ENCODE data around the gene PITPNC1. TPM values are rescaled to one million over a fixed set of nuclear protein-coding genes. Genes with fewer than 3 reads are reported as not detected.

PITPNC1 gene
- total RNA-seq, 4 donors from 2014 or later: 7.6 to 30.1 (median 15.1) TPM

DNA sequence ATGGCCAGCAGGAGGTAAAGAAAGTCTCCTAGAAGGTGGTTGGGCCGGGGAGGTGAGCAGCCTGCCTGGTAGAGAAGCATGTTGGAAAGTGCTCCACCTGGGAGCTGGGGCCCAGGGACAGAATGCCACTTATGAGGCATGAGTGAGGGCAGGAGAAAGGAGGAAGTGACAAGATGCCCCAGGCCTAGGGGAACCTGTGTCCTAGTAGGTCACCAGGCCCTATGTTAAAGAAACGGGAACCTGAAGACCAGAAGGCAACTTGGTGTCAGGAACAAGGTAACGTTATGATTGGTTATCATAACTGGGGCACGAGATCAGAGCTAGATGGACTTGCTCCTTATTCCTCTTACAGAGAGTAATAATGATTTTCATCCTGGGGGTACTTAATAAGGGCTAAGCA is 34.3 kb downstream of the PITPNC1 start:
- TF ChIP-seq EP300 (IDR thresholded peaks at IDR 0.05) (no peak), POLR2A (IDR thresholded peaks at IDR 0.05) (no peak), POLR2AphosphoS5 (IDR thresholded peaks at IDR 0.05) (no peak)
- TF ChIP-seq, protein P1, sequence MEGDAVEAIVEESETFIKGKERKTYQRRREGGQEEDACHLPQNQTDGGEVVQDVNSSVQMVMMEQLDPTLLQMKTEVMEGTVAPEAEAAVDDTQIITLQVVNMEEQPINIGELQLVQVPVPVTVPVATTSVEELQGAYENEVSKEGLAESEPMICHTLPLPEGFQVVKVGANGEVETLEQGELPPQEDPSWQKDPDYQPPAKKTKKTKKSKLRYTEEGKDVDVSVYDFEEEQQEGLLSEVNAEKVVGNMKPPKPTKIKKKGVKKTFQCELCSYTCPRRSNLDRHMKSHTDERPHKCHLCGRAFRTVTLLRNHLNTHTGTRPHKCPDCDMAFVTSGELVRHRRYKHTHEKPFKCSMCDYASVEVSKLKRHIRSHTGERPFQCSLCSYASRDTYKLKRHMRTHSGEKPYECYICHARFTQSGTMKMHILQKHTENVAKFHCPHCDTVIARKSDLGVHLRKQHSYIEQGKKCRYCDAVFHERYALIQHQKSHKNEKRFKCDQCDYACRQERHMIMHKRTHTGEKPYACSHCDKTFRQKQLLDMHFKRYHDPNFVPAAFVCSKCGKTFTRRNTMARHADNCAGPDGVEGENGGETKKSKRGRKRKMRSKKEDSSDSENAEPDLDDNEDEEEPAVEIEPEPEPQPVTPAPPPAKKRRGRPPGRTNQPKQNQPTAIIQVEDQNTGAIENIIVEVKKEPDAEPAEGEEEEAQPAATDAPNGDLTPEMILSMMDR (IDR thresholded peaks at IDR 0.05): no peak

DNA sequence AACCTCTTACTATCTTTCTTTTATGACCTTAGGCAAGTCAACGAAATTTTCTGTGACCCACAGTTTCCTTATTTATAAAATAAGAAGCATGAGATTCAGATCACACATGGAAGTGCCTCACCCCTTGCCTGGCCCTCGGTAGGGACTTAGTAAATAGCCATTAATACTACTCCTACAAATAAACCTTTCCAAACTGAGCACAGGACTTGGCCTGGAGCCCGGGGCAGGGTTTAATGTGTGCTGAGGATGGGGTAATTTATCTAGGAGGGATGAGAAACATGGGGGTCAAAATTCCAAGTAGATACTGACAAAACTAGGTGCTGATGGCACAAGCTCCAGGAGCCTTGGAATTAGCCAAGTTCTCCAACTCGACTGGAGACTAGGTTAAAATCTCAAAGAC is 35.0 kb downstream of the PITPNC1 start:
- Histone ChIP-seq H3K27me3 (no peaks in the 10 kb centered on the region), H3K4me3 (no peak overlapping the region), H3K4me1 (peaks cover 0 to 23% (median 0%) of the 10 kb centered on the region in 3 donors), H3K9me3 (peaks cover 0 to 4% (median 0%) of the 10 kb centered on the region in 3 donors), H3K27ac (no peak overlapping the region), H3K36me3 (no peaks in the 10 kb centered on the region)
- 13 to 33% methylated on average over 4 of the region's 4 CpGs for WGBS, 2 donors (ENCODE audit: low coverage in 1 of 2)
- ATAC-seq: no peak
- no peak for TF ChIP-seq EP300 (IDR thresholded peaks at IDR 0.05)
- TF ChIP-seq, protein P1 (IDR thresholded peaks at IDR 0.05): no peak
- TF ChIP-seq POLR2AphosphoS5 (IDR thresholded peaks at IDR 0.05): no peak
- TF ChIP-seq POLR2A (IDR thresholded peaks at IDR 0.05): no peak

More for the DNA sequence above, 34.3 kb downstream of the PITPNC1 start:
- WGBS, 2 donors (ENCODE audit: low coverage in 1 of 2): 73 to 88% methylated on average over 3 to 4 of the region's 4 CpGs
- H3K27ac ChIP-seq: no peak overlapping the region
- H3K4me1 ChIP-seq: peaks cover 0 to 18% (median 0%) of the 10 kb centered on the region in 3 donors
- H3K36me3 ChIP-seq: no peaks in the 10 kb centered on the region
- no peak overlapping the region for H3K4me3 ChIP-seq
- H3K9me3 ChIP-seq: peaks cover 0 to 4% (median 0%) of the 10 kb centered on the region in 3 donors
- no peak for ATAC-seq
- no peaks in the 10 kb centered on the region for H3K27me3 ChIP-seq

DNA sequence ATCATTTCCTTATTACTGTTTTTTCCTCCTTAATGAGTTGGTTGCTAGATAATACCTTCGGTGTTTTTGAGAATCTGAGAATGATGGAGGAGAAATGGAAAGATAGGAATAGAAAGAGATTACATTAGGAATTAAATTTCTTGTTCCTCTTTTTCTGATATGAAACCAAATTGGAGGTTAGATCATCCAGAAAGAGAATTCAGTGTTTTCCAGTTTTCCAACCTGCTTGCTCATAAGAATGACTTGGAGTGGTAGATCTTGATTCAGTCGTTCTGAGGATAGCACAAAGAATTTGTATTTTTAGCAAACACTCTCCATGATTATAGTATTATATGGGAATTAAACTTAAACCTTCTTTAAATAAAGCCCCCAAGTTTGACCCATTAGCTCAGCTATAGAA is 35.9 kb downstream of the PITPNC1 start:
- no peak overlapping the region for H3K27ac ChIP-seq
- no peak overlapping the region for H3K4me3 ChIP-seq
- ATAC-seq: no peak
- H3K27me3 ChIP-seq: no peaks in the 10 kb centered on the region
- peaks cover 0 to 23% (median 0%) of the 10 kb centered on the region in 3 donors for H3K4me1 ChIP-seq
- no peaks in the 10 kb centered on the region for H3K36me3 ChIP-seq
- peaks cover 0 to 4% (median 0%) of the 10 kb centered on the region in 3 donors for H3K9me3 ChIP-seq
- WGBS, 2 donors (ENCODE audit: low coverage in 1 of 2): 55 to 59% methylated on average over 2 of the region's 2 CpGs
- TF ChIP-seq EP300 (IDR thresholded peaks at IDR 0.05): no peak
- no peak for TF ChIP-seq POLR2AphosphoS5 (IDR thresholded peaks at IDR 0.05)
- TF ChIP-seq, protein P1 (IDR thresholded peaks at IDR 0.05): no peak
- no peak for TF ChIP-seq POLR2A (IDR thresholded peaks at IDR 0.05)

DNA sequence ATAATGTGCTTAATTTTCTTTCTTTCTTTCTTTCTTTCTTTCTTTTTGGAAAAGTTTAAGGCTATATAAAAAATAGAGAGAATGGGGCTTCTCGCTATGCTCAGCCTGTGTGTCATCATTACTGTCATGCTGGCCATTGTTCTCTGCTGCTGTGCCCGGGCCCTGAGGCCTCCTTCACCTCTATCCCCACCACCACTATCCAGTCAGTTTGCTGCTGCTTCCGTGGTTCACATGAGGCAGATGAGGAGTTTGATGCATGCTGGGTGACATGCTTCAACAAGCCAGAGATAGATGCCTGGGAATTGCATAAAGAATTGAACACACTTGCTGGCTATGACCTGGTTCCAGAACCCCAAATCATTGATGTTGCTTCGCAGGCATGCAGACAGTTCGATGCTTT is 36.3 kb downstream of the PITPNC1 start:
- H3K4me3 ChIP-seq: no peak overlapping the region
- H3K4me1 ChIP-seq: peaks cover 0 to 23% (median 0%) of the 10 kb centered on the region in 3 donors
- H3K9me3 ChIP-seq: peaks cover 0 to 4% (median 0%) of the 10 kb centered on the region in 3 donors
- H3K27me3 ChIP-seq: no peaks in the 10 kb centered on the region
- H3K27ac ChIP-seq: no peak overlapping the region
- H3K36me3 ChIP-seq: no peaks in the 10 kb centered on the region
- ATAC-seq: no peak
- no peak for TF ChIP-seq POLR2A (IDR thresholded peaks at IDR 0.05)
- WGBS, 2 donors (ENCODE audit: low coverage in 1 of 2): 100% methylated on average over 1 to 3 of the region's 5 CpGs

DNA sequence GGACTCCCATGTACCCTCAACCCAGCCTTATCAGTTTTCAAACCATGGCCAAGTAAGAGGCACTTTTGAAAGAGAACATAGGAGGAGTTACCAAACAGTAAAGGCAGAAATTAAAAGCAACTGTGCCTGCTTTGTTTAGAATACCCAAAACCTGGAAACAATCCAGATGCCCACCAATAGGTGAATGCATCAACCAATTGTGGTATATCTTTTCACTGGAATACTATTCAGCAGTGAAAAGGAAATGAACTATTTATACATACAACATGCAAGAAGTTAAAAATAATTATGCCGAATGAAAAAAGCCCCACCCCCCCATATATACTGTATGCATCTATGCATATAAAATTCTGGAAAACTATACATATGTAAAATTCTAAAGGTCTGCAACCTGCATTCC is 37.0 kb downstream of the PITPNC1 start:
- WGBS, 2 donors (ENCODE audit: low coverage in 1 of 2): 100% methylated on average over 1 of the region's 1 CpG
- no peak for TF ChIP-seq EP300 (IDR thresholded peaks at IDR 0.05)
- TF ChIP-seq POLR2AphosphoS5 (IDR thresholded peaks at IDR 0.05): no peak
- no peak for TF ChIP-seq POLR2A (IDR thresholded peaks at IDR 0.05)
- TF ChIP-seq, protein P1 (IDR thresholded peaks at IDR 0.05): no peak
- Histone ChIP-seq H3K27ac (no peak overlapping the region), H3K36me3 (no peaks in the 10 kb centered on the region), H3K4me1 (peaks cover 0 to 23% (median 0%) of the 10 kb centered on the region in 3 donors), H3K9me3 (peaks cover 0 to 4% (median 0%) of the 10 kb centered on the region in 3 donors), H3K4me3 (no peak overlapping the region), H3K27me3 (no peaks in the 10 kb centered on the region)
- no peak for ATAC-seq

All from gastroesophageal sphincter (tissue), 4 donors.